ENCODE measurements around the gene MRPS15. TPM values are rescaled to one million over a fixed set of nuclear protein-coding genes. Genes with fewer than 3 reads are reported as not detected.

Gene MRPS15
- total and polyA plus RNA-seq, 12 donors = 49.8 to 287 (median 81.6) TPM

- Histone ChIP-seq H3K4me3 (no peak overlapping the region), H3K9me3 (replicated peaks in 1 of 3) (no peaks in the 10 kb centered on the region), H3K27ac (no peak overlapping the region), H3K36me3 (replicated peaks in 1 of 2) (no peaks in the 10 kb centered on the region), H3K4me1 (replicated peaks in 1 of 2) (peaks cover 7 to 8% of the 10 kb centered on the region in 2 donors), H3K27me3 (no peaks in the 10 kb centered on the region)
- no peak for DNase-seq
- TF ChIP-seq POLR2A (IDR thresholded peaks at IDR 0.05) (no peak), CTCF (IDR thresholded peaks at IDR 0.05) (no peak)
- WGBS, 4 donors = 80 to 88% (median 87%) methylated on average over 8 to 10 of the region's 10 CpGs
- intact Hi-C loops (cut with DNase I) = no loop called here
Observed at GRCh38 chr1:36467700-36468455, 3.7 kb upstream of the MRPS15 start.

- DNase-seq = no peak
- H3K36me3 ChIP-seq (replicated peaks in 1 of 2) = peaks cover 0 to under 1% of the 10 kb centered on the region in 2 donors
- WGBS, 4 donors = 87 to 100% (median 93%) methylated on average over 3 to 4 of the region's 4 CpGs
- no peaks in the 10 kb centered on the region for H3K27me3 ChIP-seq
- no peak overlapping the region for H3K4me3 ChIP-seq
- intact Hi-C loops (cut with DNase I) = no loop called here
- no peak overlapping the region for H3K27ac ChIP-seq
- peaks cover 9 to 10% of the 10 kb centered on the region in 2 donors for H3K4me1 ChIP-seq (replicated peaks in 1 of 2)
- TF ChIP-seq CTCF (IDR thresholded peaks at IDR 0.05) (no peak), POLR2A (IDR thresholded peaks at IDR 0.05) (no peak)
- H3K9me3 ChIP-seq (replicated peaks in 1 of 3) = no peaks in the 10 kb centered on the region
Observed at GRCh38 chr1:36467027-36467410, 2.8 kb upstream of the MRPS15 start.

GRCh38 chr1:36466370-36467026 lies 2.3 kb upstream of the MRPS15 start:
- no peaks in the 10 kb centered on the region for H3K27me3 ChIP-seq
- no peak for DNase-seq
- TF ChIP-seq POLR2A (IDR thresholded peaks at IDR 0.05) = no peak
- no peak for TF ChIP-seq CTCF (IDR thresholded peaks at IDR 0.05)
- 74 to 90% (median 83%) methylated on average over 5 to 12 of the region's 12 CpGs for WGBS, 4 donors
- peaks cover 0 to 5% of the 10 kb centered on the region in 2 donors for H3K36me3 ChIP-seq (replicated peaks in 1 of 2)
- H3K9me3 ChIP-seq (replicated peaks in 1 of 3) = no peaks in the 10 kb centered on the region
- H3K4me3 ChIP-seq = no peak overlapping the region
- peaks cover 9 to 10% of the 10 kb centered on the region in 2 donors for H3K4me1 ChIP-seq (replicated peaks in 1 of 2)
- no peak overlapping the region for H3K27ac ChIP-seq
- intact Hi-C loops (cut with DNase I) = no loop called here

GRCh38 chr1:36465731-36466369 lies 1.7 kb upstream of the MRPS15 start:
- WGBS, 4 donors = 63 to 73% (median 66%) methylated on average over 4 of the region's 4 CpGs
- Histone ChIP-seq H3K4me1 (replicated peaks in 1 of 2) (peaks cover 9 to 10% of the 10 kb centered on the region in 2 donors), H3K27me3 (no peaks in the 10 kb centered on the region), H3K9me3 (replicated peaks in 1 of 3) (no peaks in the 10 kb centered on the region), H3K4me3 (no peak overlapping the region), H3K36me3 (replicated peaks in 1 of 2) (peaks cover 0 to 12% of the 10 kb centered on the region in 2 donors), H3K27ac (no peak overlapping the region)
- intact Hi-C loops (cut with DNase I) = no loop called here
- no peak for DNase-seq
- TF ChIP-seq CTCF (IDR thresholded peaks at IDR 0.05) = no peak
- TF ChIP-seq POLR2A (IDR thresholded peaks at IDR 0.05) = no peak
